ENCODE data around the gene THSD4. TPM values are rescaled to one million over a fixed set of nuclear protein-coding genes. Genes with fewer than 3 reads are reported as not detected.

Gene THSD4
- total RNA-seq, 6 experiments from 2014 or later, result 5.2 to 21.8 (median 13.7) TPM

GRCh38 chr15:71782422-71783165 is 667.3 kb downstream of the THSD4 start:
- peaks cover 0 to 10% (median 1%) of the 10 kb centered on the region in 4 donors for H3K4me1 ChIP-seq
- DNase-seq (no peak), ATAC-seq (no peak)
- H3K4me3 ChIP-seq, result no peak overlapping the region
- no peak overlapping the region for H3K27ac ChIP-seq
- TF ChIP-seq POLR2A (IDR thresholded peaks at IDR 0.05) (no peak), CTCF (IDR thresholded peaks at IDR 0.05) (no peak)
- H3K36me3 ChIP-seq, result no peaks in the 10 kb centered on the region
- H3K27me3 ChIP-seq, result no peaks in the 10 kb centered on the region
- 83% methylated on average over 7 of the region's 10 CpGs for WGBS (ENCODE audit: insufficient coverage, low coverage, low lambda C conversion rate, missing lambda C conversion rate)
- intact Hi-C loops (cut with DNase I), result no loop called here
- H3K9me3 ChIP-seq, result no peaks in the 10 kb centered on the region

- Histone ChIP-seq H3K4me1 (peaks cover 0 to 10% (median 1%) of the 10 kb centered on the region in 4 donors), H3K36me3 (no peaks in the 10 kb centered on the region), H3K4me3 (no peak overlapping the region), H3K9me3 (no peaks in the 10 kb centered on the region), H3K27me3 (no peaks in the 10 kb centered on the region), H3K27ac (no peak overlapping the region)
- ATAC-seq (peak in 1 of 4 donors; percentile 43), DNase-seq (peak in 1 of 3 donors; percentile 42)
- intact Hi-C loops (cut with DNase I), result no loop called here
- no peak for TF ChIP-seq POLR2A (IDR thresholded peaks at IDR 0.05)
- TF ChIP-seq CTCF (IDR thresholded peaks at IDR 0.05), result peak in 2 of 4 donors; percentile 18 to 23
- 53% methylated on average over 3 of the region's 6 CpGs for WGBS (ENCODE audit: insufficient coverage, low coverage, low lambda C conversion rate, missing lambda C conversion rate)
These were observed 669.4 kb downstream of the THSD4 start for GRCh38 chr15:71784719-71785118.

GRCh38 chr15:71785996-71786395 is 670.7 kb downstream of the THSD4 start:
- 79% methylated on average over 2 of the region's 2 CpGs for WGBS (ENCODE audit: insufficient coverage, low coverage, low lambda C conversion rate, missing lambda C conversion rate)
- intact Hi-C loops (cut with DNase I), result no loop called here

GRCh38 chr15:71786673-71787072 is 671.4 kb downstream of the THSD4 start:
- TF ChIP-seq CTCF (IDR thresholded peaks at IDR 0.05) (no peak), POLR2A (IDR thresholded peaks at IDR 0.05) (no peak)
- Histone ChIP-seq H3K36me3 (no peaks in the 10 kb centered on the region), H3K4me1 (no peaks in the 10 kb centered on the region), H3K4me3 (no peak overlapping the region), H3K27ac (no peak overlapping the region), H3K27me3 (no peaks in the 10 kb centered on the region), H3K9me3 (no peaks in the 10 kb centered on the region)
- WGBS (ENCODE audit: insufficient coverage, low coverage, low lambda C conversion rate, missing lambda C conversion rate), result 74% methylated on average over 3 of the region's 7 CpGs
- intact Hi-C loops (cut with DNase I), result no loop called here
- ATAC-seq, result no peak
- DNase-seq, result no peak

More at GRCh38 chr15:71785996-71786395, 670.7 kb downstream of the THSD4 start:
- H3K9me3 ChIP-seq, result no peaks in the 10 kb centered on the region
- no peaks in the 10 kb centered on the region for H3K4me1 ChIP-seq
- H3K36me3 ChIP-seq, result no peaks in the 10 kb centered on the region
- H3K27ac ChIP-seq, result no peak overlapping the region
- ATAC-seq, result no peak
- no peak overlapping the region for H3K4me3 ChIP-seq
- no peak for TF ChIP-seq CTCF (IDR thresholded peaks at IDR 0.05)
- no peak for TF ChIP-seq POLR2A (IDR thresholded peaks at IDR 0.05)
- H3K27me3 ChIP-seq, result no peaks in the 10 kb centered on the region
- DNase-seq, result no peak
